ENCODE data around the gene MAPK8IP2. TPM values are rescaled to one million over a fixed set of nuclear protein-coding genes. Genes with fewer than 3 reads are reported as not detected.

Gene MAPK8IP2
- total and polyA plus RNA-seq, 10 of the 15 experiments (the other 5 are each of a cell fraction or from before 2014, with no cell fraction given) = 0.01 to 0.13 (median 0.06) TPM; not detected in 4

GRCh38 chr22:50569041-50569459 is 31.5 kb upstream of the MAPK8IP2 start:
- H3K4me3 ChIP-seq = no peak overlapping the region
- no peaks in the 10 kb centered on the region for H4K20me1 ChIP-seq (ENCODE audit: control insufficient read depth, insufficient read depth)
- BruUV-seq (replicated peaks) = no TSS peak
- no peaks in the 10 kb centered on the region for H3K27me3 ChIP-seq (replicated peaks in 1 of 2; ENCODE audit: control insufficient read depth in 2 of 2, insufficient read depth in 2 of 2, low read length in 1 of 2)
- H3K36me3 ChIP-seq (ENCODE audit: control insufficient read depth in 2 of 2, insufficient read depth in 2 of 2, low read length in 1 of 2) = peaks cover 14 to 17% of the 10 kb centered on the region in 2 experiments; a peak in 3 of 4 replicates
- ChIA-PET RAD21 (ENCODE audit: unreplicated experiment) (interaction anchor here (1.1 kb wide), 1 partner anchor 14 kb away, joined by 3 read pairs; the partner anchor contains the start of gene CHKB), CTCF (no interaction called here), POLR2A (interaction anchor here (0.6 kb wide), 1 partner anchor 18 kb away, joined by 4 read pairs; no protein-coding TSS in a partner anchor), SMC1A (ENCODE audit: uncharacterized antibody, unreplicated experiment) (no interaction called here)
- WGBS (ENCODE audit: insufficient coverage, insufficient replicate concordance, low lambda C conversion rate, missing lambda C conversion rate) = 85% methylated on average over 8 of the region's 8 CpGs
- no peak for ATAC-seq
- intact Hi-C loops (cut with micrococcal nuclease; ENCODE audit: unreplicated experiment) (no loop called here), in situ Hi-C loops (cut with MboI) (no loop called here)
- H3K79me2 ChIP-seq (ENCODE audit: control insufficient read depth, insufficient read depth, low read length) = no peaks in the 10 kb centered on the region
- peaks cover 7% of the 10 kb centered on the region for H3K4me1 ChIP-seq (ENCODE audit: control insufficient read depth, insufficient read depth, low read length)
- DNase-seq (ENCODE audit: low read depth, low spot score) = no peak
- no peak overlapping the region for H3K9ac ChIP-seq (ENCODE audit: control insufficient read depth, insufficient read depth, low read length)
- FAIRE-seq = no peak
- no peaks in the 10 kb centered on the region for H3K9me3 ChIP-seq (replicated peaks; ENCODE audit: control insufficient read depth, insufficient read depth, low read length)
- H2AFZ ChIP-seq (ENCODE audit: control insufficient read depth, low read depth, low read length) = no peak overlapping the region
- no peak overlapping the region for H3K27ac ChIP-seq (ENCODE audit: control insufficient read depth, insufficient read depth)
- TF ChIP-seq YBX1 (IDR thresholded peaks at IDR 0.05) (no peak), HDAC6 (IDR thresholded peaks at IDR 0.05; ENCODE audit: unreplicated experiment) (no peak), CTCF (IDR thresholded peaks at IDR 0.05 in 2 of 3, conservative IDR thresholded peaks at IDR 0.05 in 1 of 3; ENCODE audit: control insufficient read depth in 2 of 3, extremely low read depth in 1 of 3, insufficient read depth in 1 of 3, low read depth in 3 of 3, low read length in 3 of 3) (no peak), RCOR1 (conservative IDR thresholded peaks at IDR 0.05; ENCODE audit: low read depth, low read length) (no peak), RAD21 (IDR thresholded peaks at IDR 0.05; ENCODE audit: insufficient read depth, low read depth, low read length) (no peak), ZNF622 (IDR thresholded peaks at IDR 0.05) (no peak), SUZ12 (IDR thresholded peaks at IDR 0.05; ENCODE audit: unreplicated experiment) (no peak), KDM1A (IDR thresholded peaks at IDR 0.05; ENCODE audit: borderline replicate concordance) (no peak), RFX5 (IDR thresholded peaks at IDR 0.05; ENCODE audit: low read depth, low read length) (no peak), RELA (IDR thresholded peaks at IDR 0.05; ENCODE audit: borderline replicate concordance, partially characterized antibody) (no peak), BCL11A (IDR thresholded peaks at IDR 0.05; ENCODE audit: low read depth, low read length) (no peak), ATF7 (IDR thresholded peaks at IDR 0.05; ENCODE audit: low read depth) (no peak), RELB (IDR thresholded peaks at IDR 0.05; ENCODE audit: low read depth) (no peak)
- H3K4me2 ChIP-seq (ENCODE audit: control insufficient read depth, insufficient read depth) = no peak overlapping the region
